OCI-LY1 (cell line): ENCODE data around the gene FMR1NB.

Experiments used
- EZH2 ChIP-seq: fragments of 200-600 bp; sonication (generic), shearing (Covaris generic); IDR thresholded peaks from 2 replicates; pipeline ENCODE4 v1.8.0; 2017; ENCODE audit warnings: borderline replicate concordance, mixed run types, mild to moderate bottlenecking, antibody characterized with exemption, low read length, moderate library complexity, mixed read lengths
- TF ChIP-seq, protein P1 (sequence below): fragments of 200-600 bp; sonication (generic), shearing (Covaris generic); IDR thresholded peaks from 2 replicates; pipeline ENCODE4 v1.5.1; 2017; ENCODE audit warnings: mild to moderate bottlenecking, antibody characterized with exemption, low read length, moderate library complexity, mixed read lengths

DNA sequence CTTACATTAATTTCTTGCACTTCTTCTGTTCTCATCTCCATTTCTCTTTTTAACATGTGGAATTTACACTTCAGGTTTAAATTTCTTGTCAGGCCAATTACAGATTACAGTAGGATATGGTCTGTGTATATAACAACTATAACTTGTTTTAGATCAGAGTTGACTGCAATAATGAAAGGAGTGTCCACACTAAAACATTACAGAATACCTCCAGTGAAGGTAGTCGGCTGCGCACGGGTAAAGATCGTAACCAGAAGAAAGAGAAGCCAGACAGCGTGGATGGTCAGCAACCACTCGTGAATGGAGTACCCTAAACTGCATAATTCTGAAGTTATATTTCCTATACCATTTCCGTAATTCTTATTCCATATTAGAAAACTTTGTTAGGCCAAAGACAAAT lies 32.6 kb upstream of the FMR1NB start:
- TF ChIP-seq EZH2 = no peak
- TF ChIP-seq, protein P1, sequence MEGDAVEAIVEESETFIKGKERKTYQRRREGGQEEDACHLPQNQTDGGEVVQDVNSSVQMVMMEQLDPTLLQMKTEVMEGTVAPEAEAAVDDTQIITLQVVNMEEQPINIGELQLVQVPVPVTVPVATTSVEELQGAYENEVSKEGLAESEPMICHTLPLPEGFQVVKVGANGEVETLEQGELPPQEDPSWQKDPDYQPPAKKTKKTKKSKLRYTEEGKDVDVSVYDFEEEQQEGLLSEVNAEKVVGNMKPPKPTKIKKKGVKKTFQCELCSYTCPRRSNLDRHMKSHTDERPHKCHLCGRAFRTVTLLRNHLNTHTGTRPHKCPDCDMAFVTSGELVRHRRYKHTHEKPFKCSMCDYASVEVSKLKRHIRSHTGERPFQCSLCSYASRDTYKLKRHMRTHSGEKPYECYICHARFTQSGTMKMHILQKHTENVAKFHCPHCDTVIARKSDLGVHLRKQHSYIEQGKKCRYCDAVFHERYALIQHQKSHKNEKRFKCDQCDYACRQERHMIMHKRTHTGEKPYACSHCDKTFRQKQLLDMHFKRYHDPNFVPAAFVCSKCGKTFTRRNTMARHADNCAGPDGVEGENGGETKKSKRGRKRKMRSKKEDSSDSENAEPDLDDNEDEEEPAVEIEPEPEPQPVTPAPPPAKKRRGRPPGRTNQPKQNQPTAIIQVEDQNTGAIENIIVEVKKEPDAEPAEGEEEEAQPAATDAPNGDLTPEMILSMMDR = no peak
